HG02840 (cell line): Measurements from ENCODE around the gene IL23A.

Experiments used
- ATAC-seq: cut with Tn5 transposase; IDR thresholded peaks from one replicate; pipeline ENCODE4 v1.9.1; 2021; ENCODE audit warnings: mild to moderate bottlenecking, moderate library complexity, moderate number of reproducible peaks; ENCODE audit not compliant: unreplicated experiment, low FRiP score

Gene IL23A

GRCh38 chr12:56359851-56360767, 21.4 kb downstream of the IL23A start, which contains the start of gene STAT2:
Gene STAT2, minus strand, starts transcription at chr12:56360107. Its CDS starts 3,536 bp downstream, at chr12:56356571.
- peak; percentile 97 for ATAC-seq

- ATAC-seq = no peak
These were observed 22.9 kb downstream of the IL23A start for GRCh38 chr12:56361487-56362129.

- ATAC-seq = no peak
These were observed 23.7 kb downstream of the IL23A start, which contains the start of gene APOF for GRCh38 chr12:56362130-56363059. Gene APOF, minus strand, starts transcription at chr12:56362857. Its CDS starts 112 bp downstream, at chr12:56362745.

- no peak for ATAC-seq
These were observed 28.3 kb downstream of the IL23A start for GRCh38 chr12:56366948-56367347.

DNA sequence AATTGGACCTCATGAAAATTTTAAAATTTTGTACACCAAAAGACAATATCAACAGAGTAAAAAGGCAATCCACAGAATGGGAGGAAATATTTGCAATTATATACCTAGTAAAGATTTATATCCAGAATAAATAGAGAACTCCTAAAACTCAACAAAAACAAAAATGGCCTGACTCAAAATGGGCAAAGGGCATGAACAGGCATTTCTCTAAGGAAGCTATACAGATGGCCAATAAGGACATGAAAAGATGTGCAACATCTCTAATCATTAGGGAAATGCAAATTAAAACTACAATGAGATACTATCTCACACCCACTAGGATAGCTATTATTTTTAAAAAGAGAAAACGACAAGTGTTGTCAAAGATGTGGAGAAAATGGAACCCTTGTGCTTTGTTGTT, 34.8 kb downstream of the IL23A start:
- no peak for ATAC-seq

DNA sequence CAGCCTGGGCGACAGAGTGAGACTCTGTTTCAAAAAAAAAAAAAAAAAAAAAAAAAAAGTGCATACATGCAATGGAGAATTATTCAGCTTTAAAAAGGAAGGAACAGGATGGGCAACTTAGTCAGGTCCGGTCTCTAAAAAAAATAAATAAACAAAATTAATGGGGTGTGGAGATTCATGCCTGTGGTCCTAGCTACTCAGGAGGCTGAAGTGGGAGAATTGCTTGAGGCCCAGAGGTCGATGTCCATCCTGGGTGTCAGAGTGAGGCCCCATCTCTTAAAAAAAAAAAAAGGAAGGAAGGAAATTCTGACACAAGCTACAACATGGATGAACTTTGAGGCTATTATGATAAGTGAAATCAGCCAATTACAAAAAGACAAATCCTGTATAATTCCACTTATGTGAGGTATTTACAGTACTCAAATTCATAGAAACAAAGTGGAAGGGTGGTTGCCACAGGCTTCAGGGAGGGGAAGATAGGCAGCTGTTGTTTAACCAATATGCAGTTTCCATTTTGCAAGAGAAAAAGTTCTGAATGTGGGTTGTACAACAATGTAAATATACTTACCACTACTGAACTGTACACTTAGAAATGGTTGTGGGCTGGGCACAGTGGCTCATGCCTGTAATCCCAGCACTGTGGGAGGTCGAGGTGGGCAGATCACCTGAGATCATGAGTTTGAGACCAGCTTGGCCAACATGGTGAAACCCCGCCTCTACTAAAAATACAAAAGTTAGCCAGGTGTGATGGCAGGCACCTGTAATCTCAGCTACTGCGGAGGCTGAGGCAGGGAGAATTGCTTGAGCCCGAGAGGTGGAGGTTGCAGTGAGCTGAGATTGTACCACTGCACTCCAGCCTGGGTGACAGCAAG, 36.3 kb downstream of the IL23A start:
- no peak for ATAC-seq

DNA sequence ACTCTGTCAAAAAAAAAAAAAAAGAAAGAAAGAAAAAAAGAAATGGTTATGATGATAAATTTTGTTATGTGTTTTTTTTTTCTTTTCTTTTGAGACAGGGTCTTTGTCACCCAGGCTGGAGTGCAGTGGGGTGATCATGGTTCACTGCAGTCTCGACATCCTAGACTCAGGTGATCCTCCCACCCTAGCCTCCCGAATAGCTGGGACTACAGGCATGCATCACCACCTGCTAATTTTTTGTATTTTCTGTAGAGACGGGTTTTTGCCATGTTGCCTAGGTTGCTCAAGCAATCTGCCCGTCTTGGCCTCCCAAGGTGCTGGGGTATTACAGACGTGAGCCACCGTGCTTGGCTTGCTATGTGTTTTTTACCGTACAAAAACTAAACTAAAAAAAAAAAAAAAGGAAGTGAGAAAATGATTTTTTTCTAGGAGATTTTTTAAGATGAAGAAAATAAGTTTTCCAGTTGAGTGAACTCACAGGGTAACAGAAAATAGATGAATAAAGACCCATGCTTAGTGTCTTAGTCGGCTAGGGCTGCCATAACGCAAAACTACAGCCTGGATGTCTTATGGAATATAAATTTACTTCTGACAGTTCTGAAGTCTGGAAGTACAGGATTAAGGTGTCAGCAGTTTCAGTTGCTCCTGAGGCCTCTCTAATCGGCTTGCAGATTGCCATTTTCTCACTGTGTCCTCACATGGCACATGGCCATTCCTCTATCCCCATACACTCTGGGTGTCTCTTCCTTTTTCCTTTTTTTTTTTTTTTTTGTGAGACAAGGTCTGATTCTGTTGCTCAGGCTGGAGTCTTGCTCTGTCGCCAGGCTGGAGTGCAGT, 37.1 kb downstream of the IL23A start:
- ATAC-seq = no peak

DNA sequence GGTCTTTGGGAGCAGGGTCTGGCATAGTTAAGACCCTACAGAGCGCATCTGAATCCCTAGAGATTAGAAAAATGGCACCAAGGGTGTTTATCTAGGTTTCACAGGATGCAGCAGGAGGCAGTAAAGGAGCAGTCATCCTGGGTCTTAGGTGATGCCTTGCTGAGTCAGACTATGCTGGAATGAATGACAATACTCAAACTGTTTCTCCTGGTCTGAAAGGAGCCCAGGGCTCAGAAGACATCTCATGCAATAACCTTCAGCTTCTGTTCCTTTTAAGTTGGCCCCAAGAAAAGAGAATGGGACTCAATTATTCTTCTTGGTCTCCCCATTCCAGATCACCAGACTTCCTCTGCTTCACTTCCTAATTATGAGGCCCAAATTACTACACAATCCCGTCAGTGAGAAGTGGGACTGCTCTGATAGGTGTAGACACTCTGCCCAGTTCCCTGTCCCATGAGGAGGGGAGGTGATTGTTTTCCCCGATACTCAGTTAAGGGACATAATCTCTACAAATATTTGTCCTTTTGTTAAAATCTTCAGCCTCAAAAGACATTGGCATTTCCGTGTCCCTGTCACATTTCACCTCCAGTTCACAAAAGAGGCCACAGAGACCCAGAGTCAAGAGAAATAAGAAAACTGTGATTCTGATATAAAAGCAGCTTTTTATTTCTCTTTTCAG, 38.8 kb downstream of the IL23A start:
- no peak for ATAC-seq

DNA sequence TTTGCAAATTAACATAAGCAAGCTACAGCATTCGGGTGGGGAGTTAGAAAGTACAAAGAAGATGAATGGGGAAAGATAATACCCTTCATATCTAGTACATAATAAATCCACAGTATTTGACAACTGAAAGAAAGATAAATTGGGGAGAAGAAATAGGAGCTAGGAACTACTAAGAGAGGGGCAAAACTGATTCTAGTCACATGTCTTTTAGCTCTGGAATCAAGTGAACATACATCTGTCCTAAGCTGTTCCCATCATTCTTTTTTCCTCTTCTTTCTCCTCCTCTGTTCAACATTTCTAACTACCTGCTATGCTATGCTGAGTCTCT, 39.3 kb downstream of the IL23A start:
- no peak for ATAC-seq

GRCh38 chr12:56382611-56383010, 43.9 kb downstream of the IL23A start:
- no peak for ATAC-seq

GRCh38 chr12:56385873-56386272, 47.2 kb downstream of the IL23A start:
- ATAC-seq = no peak

GRCh38 chr12:56387152-56387736, 48.6 kb downstream of the IL23A start:
- ATAC-seq = no peak

GRCh38 chr12:56389412-56389811, 50.7 kb downstream of the IL23A start:
- ATAC-seq = no peak
